Erythroblast (primary cell): ENCODE measurements around the gene SFMBT2.

Experiments used
- GATA1 ChIP-seq: IDR thresholded peaks from 2 replicates; pipeline ENCODE4 v1.6.1; 2011; ENCODE audit warnings: low read depth, mild to moderate bottlenecking, control low read depth, low read length, moderate library complexity
- POLR2A ChIP-seq: IDR thresholded peaks from 2 replicates; pipeline ENCODE4 v1.6.1; 2011; ENCODE audit warnings: mild to moderate bottlenecking, low read length

- TF ChIP-seq POLR2A (no peak), GATA1 (no peak)
These were observed 293.5 kb downstream of the SFMBT2 start for GRCh38 chr10:7117177-7117799.
